Skeletal muscle cell (primary cell): ENCODE results near the gene UBTD2.
A peak's percentile ranks its signal among the peaks of the same experiment; 100 is the strongest.
"Not testable (repeated sequence)": the region's sequence is repeated elsewhere in the genome, so short reads cannot be mapped to it uniquely, and the experiment has no call there.

ENCODE experiments used
- DNase-seq: peaks from one replicate; pipeline ENCODE4 v3.0.0-alpha.2; 2010; ENCODE audit warnings: low read depth
- H3K4me3 ChIP-seq: 2 replicates; pipeline ENCODE4 v1.5.1; 2011; ENCODE audit warnings: low read depth, mild to moderate bottlenecking, control low read depth, low read length, moderate library complexity

The UBTD2 gene

DNA sequence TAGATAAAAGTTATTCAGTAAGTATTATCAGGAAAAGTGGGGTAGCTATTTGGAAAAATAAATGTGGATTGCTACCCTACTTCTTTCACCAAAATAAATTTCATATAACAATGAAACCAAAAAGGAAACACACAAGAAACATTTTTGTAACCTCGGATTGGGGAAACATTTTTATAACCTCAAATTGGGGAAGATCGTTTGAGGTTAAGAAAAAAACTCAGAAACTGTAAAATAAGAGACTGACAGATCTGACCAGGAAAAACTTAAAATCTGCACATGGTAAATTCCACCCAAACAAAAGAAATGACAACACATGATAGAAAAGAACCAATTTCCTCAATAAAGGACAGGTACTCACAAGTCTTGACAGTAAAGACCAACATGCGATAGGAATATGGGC is 76.1 kb downstream of the UBTD2 start:
- DNase-seq: no peak
- H3K4me3 ChIP-seq: no peak overlapping the region

DNA sequence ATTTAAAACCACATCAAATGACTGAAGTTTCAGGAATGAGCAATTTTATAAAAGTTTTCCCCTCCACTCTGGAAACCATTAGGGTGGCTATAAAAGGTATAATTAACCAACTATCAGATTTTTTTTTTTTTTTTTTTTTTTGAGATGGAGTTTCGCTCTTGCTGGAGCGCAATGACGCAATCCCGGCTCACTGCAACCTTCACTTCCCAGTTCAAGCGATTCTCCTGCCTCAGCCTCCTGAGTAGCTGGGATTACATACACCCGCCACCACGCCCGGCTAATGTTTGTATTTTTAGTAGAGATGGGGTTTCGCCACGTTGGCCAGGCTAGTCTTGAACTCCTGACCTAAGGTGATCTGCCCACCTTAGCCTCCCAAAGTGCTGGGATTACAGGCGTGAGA is 77.6 kb downstream of the UBTD2 start:
- H3K4me3 ChIP-seq, DNase-seq: not testable (repeated sequence)

DNA sequence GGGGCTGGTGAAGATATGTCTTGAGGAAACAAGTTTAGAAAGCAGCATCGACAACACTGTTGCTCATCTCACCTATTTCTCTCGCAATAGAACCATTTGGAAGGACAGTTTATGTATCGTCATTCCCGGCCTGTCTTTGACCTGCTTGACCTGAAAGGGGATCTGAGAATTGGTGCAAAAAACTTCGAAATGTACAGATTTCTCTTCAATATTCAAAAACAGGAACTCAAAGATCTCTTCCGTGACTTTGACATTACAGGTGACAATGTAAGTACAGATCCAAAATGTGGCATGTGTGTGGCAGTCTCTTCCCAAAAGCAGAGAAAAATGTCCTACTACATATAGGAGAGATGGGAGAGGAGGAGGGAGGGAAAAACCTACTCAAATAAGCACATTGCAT is 83.1 kb downstream of the UBTD2 start:
- H3K4me3 ChIP-seq: no peak overlapping the region
- no peak for DNase-seq

DNA sequence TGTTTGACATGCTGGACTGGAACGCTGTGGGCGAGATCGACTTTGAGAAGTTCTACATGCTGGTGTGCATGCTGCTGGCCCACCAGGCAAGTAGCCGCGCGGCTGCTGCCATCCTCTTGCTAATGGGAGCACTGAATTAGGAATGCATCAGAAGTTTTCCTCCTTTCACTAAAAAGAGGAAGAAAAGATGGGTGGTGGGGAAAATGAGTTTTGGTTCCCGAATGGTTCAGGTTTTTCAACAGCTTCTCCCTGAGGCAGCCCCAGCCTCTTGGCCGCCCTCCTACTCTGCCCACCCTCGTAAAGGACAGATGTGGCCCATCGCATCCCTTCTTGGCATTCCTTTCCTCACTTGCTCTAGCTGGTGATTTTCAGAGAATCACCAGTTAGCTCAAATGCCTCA is 84.1 kb downstream of the UBTD2 start:
- no peak for DNase-seq
- H3K4me3 ChIP-seq: no peak overlapping the region

DNA sequence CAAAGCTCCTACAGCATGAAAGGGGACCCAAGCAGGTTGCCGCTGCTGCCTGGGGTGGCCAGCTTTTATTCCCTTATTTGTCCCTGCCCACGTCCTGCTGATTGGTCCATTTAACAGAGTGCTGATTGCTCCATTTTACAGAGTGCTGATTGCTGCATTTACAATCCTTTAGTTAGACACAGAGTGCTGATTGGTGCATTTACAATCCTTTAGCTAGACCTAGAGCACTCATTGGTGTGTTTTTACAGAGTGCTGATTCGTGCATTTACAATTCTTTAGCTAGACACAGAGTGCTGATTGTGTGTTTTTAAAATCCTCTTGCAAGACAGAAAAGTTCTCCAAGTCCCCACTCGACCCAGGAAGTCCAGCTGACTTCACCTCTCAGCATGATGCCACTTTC is 85.8 kb downstream of the UBTD2 start:
- not testable (repeated sequence) for H3K4me3 ChIP-seq, DNase-seq

DNA sequence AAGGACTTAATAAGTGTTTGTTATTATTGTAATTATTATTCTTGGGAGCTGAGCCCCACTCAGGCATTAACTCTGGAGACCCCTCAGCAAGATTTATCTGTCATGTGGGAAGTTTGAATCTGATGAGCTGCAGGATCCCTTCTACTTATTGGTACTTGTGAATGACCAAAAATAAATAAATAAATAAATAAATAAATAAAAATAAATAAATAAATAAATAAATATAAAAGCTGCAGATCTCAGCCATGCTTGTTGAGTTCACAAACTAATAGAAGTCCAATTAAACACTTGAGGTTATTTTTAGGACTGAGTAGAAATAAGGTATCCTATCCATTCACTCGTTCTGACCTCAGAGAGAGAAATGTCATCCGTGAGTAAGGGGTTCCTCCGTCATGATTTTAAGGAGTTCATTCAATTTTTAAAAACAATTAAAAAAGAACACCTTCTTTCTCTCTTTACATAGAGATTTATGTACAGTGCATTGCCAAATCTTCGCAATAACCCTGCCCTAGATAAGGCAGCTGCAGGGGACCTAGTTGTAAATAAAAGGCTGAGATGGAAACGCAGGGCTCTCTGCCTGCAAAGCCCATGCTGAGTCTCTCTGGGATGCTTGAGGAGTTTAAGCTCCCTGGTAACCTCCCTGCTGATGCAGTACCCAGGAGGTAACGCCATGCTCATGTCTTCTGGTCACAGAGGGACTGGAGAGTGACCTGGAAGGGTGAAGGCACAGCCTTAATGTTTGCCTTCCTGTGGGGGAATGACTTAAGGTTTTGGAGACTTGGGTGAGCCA is 88.4 kb downstream of the UBTD2 start:
- no peak for DNase-seq
- H3K4me3 ChIP-seq: no peak overlapping the region

DNA sequence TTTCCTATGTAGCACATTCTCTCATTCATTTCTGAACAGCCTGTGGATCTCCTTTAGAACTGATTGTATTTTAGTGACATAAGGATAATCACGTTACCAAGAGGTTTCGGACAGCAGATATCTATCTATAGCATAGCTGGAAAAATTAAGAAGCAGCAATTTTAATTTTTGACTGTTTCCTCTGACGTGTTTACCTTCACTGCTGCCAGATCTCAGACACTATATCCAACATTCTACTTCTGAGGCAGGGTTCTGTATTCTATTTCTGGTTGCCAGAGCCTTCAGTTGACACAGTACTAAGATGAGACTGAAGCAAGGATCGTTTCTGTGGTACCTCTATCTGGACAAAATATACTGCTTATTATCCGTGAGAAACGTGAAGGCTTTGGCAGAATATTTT is 89.7 kb downstream of the UBTD2 start, which contains the start of gene EFCAB9:
Gene EFCAB9 (plus strand): TSS at position 301 of the 400 bp plus-strand sequence. CDS start 1 bp downstream, at position 302.
- no peak for DNase-seq
- no peak within 1 kb of the TSS for H3K4me3 ChIP-seq

DNA sequence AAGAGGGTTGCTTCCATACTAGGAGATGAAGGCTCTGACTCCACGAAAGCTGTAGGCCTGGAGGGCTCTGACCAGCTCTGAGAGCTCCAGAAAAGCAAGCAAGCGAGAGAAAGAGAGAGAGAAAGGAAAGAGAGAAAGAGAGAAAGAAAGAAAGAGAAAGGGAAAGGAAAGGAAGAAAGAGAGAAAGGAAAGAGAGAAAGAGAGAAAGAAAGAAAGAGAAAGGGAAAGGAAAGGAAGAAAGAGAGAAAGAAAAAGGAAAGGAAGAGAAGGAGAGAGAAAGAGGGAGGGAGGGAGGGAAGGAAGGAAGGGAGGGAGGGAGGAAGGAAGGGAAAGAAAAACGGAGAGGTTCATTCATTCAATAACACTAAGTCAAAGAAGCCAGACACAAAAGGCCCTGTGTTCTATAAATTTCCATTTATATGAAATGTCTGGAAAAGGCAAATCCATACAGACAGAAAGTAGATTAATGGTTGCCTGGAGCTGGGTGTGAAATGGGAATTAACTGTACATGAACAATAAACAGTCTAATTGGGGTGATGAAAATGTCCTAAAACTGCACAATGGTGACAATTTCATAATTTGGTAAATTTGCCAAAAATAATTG is 93.8 kb downstream of the UBTD2 start:
- no peak for DNase-seq
- H3K4me3 ChIP-seq: no peak overlapping the region

DNA sequence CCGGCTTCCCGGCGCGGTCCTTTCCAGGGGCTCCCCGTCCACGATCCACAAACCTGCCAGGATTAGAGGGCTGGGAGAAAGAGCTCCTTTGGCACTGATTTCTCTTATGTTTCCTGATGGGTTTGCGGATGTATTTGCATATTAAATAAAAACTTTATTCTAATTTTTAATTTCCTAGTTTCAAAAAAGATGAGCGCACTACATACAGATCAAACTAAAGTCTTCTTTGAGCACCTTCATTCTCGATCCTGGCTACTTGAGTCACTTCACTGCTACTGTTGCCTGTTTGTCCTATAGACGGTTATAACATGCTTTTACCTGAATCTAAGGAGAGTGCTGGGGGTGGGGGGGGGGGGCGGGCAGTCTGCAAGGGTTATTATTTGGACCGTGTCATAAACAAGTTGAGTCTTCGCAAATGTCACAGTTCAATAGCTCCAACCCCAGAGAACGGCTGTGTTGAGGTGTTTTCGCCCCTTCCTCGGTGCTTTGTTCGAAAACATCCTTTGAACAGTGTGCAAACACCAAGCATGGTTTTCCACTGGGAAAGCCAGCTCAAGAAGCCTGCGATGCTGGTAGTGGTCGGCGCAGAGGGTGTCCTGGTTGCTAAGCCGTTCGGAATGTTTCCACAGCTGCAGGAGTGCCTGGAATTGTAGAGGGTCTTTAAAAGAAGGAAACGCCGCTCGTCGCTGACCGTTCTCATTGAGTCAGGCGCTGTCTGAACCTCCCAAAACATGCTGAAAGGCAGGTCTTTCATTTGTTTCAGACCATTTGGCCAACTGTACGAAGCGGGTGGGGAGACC is 94.5 kb downstream of the UBTD2 start:
- H3K4me3 ChIP-seq: peak overlapping the region; percentile 96
- no peak for DNase-seq

DNA sequence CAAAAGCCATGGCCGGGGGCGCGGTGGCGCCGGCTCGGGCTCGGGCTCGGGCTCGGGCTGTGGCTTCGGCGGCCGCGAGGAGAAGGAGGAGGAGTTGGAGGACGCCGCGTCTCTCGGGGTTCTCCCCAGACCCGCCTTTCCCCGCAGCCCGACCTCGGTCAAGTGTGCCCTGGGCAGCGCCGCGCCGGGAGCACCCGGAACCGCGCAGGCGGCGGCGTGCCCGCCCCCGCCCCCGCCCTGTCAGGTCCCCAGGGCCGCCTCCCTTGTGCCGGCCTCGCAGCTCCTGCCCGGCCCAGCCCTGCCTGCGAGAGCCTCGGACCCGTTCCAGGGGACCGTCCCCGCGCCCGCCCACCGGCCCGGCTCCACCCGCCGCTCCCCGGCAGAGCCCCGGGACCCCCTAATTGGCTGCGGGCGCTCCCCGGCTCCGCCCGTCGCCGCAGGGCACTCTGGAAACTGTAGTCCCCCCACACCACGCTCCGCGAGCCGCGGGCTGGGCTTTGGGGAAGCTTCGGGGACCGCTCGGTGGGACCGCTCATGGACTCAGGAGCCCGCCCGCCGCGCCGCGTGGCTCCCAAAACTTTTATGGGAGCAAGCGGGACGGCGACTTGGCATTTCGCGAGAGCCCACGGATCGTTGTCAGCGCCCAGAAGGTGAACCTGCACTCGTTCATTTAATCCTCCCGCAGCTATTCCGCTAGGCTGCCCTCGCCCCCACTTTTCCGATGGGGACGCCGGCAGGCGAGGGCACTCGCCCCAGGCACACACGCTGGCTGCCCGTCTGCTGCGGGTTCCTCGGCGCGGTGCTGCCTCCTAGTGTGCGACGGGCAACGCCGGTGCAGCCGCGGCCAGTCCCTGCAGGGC is 95.3 kb downstream of the UBTD2 start, which contains the start of gene STK10:
Gene STK10 (minus strand): TSS at position 192 of the 860 bp plus-strand sequence. CDS start 182 bp downstream, at position 10.
- DNase-seq: peak; percentile 66

DNA sequence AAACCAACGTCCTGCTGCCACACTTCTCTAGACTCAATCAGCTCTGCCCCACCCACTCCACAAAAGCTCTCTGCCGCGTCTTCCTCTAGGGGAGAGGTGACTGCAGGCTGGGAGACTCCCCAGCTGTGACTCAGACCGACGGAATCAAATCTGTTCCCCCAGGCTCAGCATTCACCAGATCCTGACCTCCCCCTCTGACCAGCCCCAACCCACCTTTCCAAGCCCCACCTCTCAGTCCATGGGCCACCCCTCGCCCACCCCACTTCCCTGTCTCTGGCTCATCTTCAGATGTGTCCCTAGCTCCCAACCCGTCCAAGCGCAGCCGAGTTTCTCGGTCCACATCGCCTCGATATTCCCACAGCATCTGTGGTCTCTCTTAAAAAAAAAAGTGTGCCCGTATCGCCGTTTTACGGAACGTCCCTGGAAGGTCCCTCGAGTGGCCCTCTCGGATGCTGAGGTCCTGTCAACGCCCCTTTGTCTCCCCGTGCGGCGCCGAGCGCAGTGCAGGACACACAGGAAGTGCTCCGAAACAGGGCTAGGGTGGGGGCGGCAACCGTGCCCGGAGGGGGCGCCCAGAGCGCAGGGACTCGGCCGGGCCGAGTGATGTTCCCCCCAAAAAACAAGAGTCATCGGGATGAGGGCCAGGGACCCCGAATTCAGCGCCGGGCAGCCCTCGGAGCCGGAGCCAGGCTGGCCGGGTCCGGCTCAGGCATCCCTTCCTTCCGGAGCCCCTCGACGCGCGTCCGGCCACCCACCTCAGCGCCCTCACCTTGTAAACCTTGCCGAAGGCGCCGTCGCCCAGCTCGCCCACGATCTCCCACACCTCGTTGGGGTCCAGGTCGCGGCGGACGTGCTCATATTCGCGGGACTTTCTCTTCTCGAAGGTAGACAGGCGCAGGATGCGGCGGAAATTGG is 96.2 kb downstream of the UBTD2 start:
- peak overlapping the region; percentile 96 for H3K4me3 ChIP-seq
- no peak for DNase-seq

More for the DNA sequence above, 95.3 kb downstream of the UBTD2 start, which contains the start of gene STK10:
- peak within 1 kb of the TSS; percentile 96 for H3K4me3 ChIP-seq

DNA sequence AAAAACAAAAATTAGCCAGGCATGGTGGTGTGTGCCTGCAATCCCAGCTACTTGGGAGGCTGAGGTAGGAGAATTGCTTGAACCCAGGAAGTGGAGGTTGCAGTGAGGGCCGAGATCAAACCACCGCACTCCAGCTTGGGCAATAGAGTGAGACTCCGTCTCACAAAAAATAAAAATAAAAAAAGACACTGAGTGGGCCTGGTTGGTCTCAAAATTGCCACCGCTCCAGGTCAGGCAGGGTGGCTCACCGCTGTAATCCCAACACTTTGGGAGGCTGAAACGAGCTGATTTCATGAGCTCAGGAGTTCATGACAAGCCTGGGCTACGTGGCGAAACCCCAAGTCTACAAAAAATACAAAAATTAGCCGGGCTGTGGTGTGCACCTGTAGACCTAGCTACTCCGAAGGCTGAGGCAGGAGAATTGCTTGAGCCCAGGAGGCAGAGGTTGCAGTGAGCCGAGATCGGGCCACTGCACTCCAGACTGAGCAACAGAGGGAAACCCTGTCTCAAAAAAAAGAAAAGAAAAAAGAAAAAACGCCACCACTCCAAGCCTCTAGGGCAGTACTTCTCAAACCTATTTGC is 97.4 kb downstream of the UBTD2 start:
- no peak for DNase-seq
- peak overlapping the region; percentile 96 for H3K4me3 ChIP-seq

DNA sequence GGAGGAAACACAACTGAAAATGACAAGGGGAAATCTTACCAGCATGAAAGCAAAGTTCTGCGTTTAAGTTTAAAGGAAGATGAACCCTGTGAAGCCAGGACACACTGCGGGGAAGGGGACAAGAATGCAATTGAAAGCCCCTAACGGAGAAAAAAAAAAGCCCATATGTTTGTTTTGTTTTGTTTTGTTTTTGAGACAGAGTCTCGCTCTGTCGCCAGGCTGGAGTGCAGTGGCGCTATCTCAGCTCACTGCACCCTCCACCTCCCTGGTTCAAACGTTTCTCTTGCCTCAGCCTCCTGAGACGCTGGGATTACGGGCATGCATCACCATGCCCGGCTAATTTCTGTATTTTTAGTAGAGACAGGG is 98.5 kb downstream of the UBTD2 start:
- no peak overlapping the region for H3K4me3 ChIP-seq
- DNase-seq: no peak

DNA sequence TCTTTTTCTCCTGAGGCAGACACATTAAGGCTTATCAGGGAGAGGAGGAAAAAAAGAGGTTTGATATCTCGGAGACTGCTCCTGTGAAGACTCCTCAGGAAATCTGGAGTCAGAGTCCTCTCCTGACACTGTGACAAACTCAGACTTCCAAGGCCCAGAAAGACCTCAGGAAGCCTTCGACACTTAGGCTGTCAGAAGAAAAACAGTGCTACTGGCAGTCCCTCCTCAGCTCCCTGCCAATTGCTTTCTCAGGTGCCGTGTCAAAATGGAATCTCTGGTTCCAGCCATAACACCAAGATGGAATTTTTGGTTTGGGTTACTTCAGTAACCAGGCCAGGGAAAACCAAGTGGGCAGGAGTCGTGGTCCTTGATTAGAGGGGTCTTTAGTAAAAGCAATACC is 99.7 kb downstream of the UBTD2 start:
- no peak overlapping the region for H3K4me3 ChIP-seq
- no peak for DNase-seq

DNA sequence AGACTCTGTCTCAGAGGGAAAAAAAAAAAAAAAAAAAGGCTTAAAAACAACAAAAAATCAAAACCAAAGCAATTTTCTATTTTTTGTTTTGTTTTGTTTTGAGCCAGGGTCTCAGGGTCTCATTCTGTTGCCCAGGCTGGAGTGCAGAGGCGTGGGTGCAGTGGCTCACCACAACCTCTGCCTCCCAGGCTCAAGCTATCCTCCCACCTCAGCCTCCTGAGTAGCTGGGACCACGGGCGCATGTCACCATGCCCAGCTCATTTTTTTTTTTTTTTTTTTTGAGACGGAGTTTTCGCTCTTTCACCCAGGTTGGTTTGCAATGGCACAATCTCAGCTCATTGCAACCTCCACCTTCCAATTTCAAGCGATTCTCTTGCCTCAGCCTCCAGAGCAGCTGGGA is 101.3 kb downstream of the UBTD2 start:
- no peak overlapping the region for H3K4me3 ChIP-seq
- no peak for DNase-seq

DNA sequence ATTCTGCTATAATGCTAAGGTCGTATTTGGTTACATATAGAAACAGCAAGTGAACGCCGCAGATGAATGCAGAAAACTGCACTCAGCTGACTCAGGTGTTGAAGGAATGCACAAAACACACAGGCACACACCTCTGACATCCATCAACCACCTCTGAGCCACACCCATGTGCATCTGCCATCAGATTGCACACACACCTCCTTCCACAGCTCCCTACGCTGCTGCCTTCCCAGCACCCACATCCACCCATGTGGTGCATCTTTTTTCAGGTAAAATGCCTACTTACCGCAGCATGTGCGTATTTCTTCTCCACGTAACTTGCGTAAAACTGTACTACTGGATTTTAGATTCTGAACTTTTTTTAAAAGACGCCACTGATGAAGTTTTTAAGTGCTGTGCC is 102.6 kb downstream of the UBTD2 start:
- DNase-seq: no peak
- H3K4me3 ChIP-seq: no peak overlapping the region

DNA sequence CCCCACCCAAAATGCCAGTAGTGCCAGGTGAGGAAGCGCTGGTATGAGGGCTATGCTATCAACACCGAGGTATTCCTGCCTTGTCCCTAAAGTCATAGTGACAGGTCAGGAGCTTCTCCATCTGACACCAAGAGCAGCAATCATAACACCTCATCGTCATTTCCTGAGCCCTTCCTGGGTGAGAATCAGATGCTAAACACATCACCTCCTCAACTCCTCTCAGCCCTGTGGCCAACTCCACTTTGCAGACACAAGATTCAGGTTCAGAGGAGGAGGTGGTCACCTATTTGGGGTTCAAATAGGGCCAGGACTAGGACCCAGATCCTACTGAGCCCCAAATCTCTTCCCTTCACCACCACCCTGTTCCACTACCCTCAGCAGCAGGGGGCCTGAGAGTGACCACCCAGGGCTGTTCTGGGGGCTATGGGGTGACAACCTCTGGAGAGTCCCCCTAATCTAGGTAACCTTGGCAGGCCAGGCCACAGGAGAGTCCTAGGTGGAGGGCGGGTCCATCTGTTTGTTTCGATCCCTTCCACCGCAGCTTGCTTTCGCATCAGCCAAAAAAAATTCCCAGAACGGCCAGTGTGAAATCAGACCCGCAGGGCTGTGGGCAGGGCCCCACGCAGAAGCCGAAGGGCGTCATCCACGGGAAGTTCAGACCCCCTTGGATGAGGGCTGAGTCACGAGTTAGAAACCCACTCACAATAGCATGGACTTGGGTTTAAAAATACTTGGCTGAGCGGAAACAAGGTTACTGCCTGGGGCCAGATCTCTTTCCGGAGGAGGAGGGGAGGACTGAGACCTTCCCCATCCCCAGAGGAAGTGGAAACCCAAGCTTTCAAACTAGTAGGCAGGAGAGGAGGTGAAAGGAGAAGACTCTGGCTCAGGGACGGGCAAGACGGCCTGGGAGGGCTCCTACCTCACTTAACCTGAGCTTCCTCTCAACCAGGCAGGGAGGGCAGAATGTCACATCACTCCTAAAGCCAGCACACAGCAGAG is 104.3 kb downstream of the UBTD2 start:
- no peak overlapping the region for H3K4me3 ChIP-seq
- no peak for DNase-seq
